Skin of body (tissue), 2 donors: ENCODE data around the gene PTCH1. TPM values are rescaled to one million over a fixed set of nuclear protein-coding genes. Genes with fewer than 3 reads are reported as not detected.

ENCODE experiments used
- DNase-seq: peaks from one replicate; lab custom pipeline; 2025; lab: John Stamatoyannopoulos, UW
- total RNA-seq: library from RNA; depleted of rRNA; stranded (reverse); fragments of >200 nt; gene quantifications from one replicate; pipeline ENCODE4 v1.2.3, GENCODE V29; 2014

PTCH1 gene
- total RNA-seq, 1 donor from 2014 or later = 28.0 TPM

- DNase-seq = peak; percentile 52
These were observed 4.1 kb downstream of the PTCH1 start for GRCh38 chr9:95512709-95513095.

GRCh38 chr9:95511952-95512708, 4.6 kb downstream of the PTCH1 start:
- DNase-seq = peak; percentile 31

- no peak for DNase-seq
These were observed 5.2 kb downstream of the PTCH1 start for GRCh38 chr9:95511616-95511931.

- peak; percentile 91 for DNase-seq
These were observed 5.8 kb downstream of the PTCH1 start for GRCh38 chr9:95510709-95511615.

- peak; percentile 50 for DNase-seq
These were observed 6.7 kb downstream of the PTCH1 start for GRCh38 chr9:95509851-95510708.

- peak; percentile 98 for DNase-seq
These were observed 7.6 kb downstream of the PTCH1 start for GRCh38 chr9:95508968-95509850.

GRCh38 chr9:95508242-95508967, 8.4 kb downstream of the PTCH1 start:
- DNase-seq = no peak

- peak; percentile 88 for DNase-seq
These were observed 9.1 kb downstream of the PTCH1 start for GRCh38 chr9:95507464-95508241.

- peak; percentile 88 for DNase-seq
These were observed 9.9 kb downstream of the PTCH1 start for GRCh38 chr9:95506678-95507463.

GRCh38 chr9:95506428-95506677, 10.4 kb downstream of the PTCH1 start:
- peak; percentile 49 for DNase-seq

- peak; percentile 68 for DNase-seq
These were observed 10.9 kb downstream of the PTCH1 start for GRCh38 chr9:95505717-95506427.

GRCh38 chr9:95505072-95505716, 11.6 kb downstream of the PTCH1 start:
- DNase-seq = no peak

- DNase-seq = peak; percentile 24
These were observed 12.5 kb downstream of the PTCH1 start for GRCh38 chr9:95504053-95504963.

GRCh38 chr9:95503369-95503768, 13.4 kb downstream of the PTCH1 start:
- no peak for DNase-seq

GRCh38 chr9:95502248-95502647, 14.5 kb downstream of the PTCH1 start:
- no peak for DNase-seq

GRCh38 chr9:95499847-95500246, 16.9 kb downstream of the PTCH1 start:
- DNase-seq = no peak
